Upper lobe of left lung (tissue), 6 donors: ENCODE measurements around the gene OTOS. TPM values are rescaled to one million over a fixed set of nuclear protein-coding genes. Genes with fewer than 3 reads are reported as not detected.

Experiments
- ATAC-seq, 2 donors: fragments of 200-7000 bp; cut with Tn5 transposase; one replicate each; pipeline ENCODE4 v1.9.1; 2022; ENCODE audit warnings: mild to moderate bottlenecking in 2 of 2, moderate library complexity in 2 of 2; ENCODE audit not compliant: low FRiP score in 2 of 2
- DNase-seq, 2 donors: peaks; one replicate each; pipeline ENCODE4 v3.0.0-alpha.2; 2019 to 2020
- H3K27ac ChIP-seq, 4 donors: fragments of 200-600 bp; sonication (generic); one replicate each; pipeline ENCODE4 v1.5.1; 2016 to 2019
- H3K27me3 ChIP-seq, 4 donors: fragments of 200-600 bp; sonication (generic); one replicate each; pipeline ENCODE4 v1.5.1; 2017 to 2019
- H3K36me3 ChIP-seq, 4 donors: fragments of 200-600 bp; sonication (generic); one replicate each; pipeline ENCODE4 v1.5.1; 2016 to 2019
- H3K4me1 ChIP-seq, 4 donors: fragments of 200-600 bp; sonication (generic); one replicate each; pipeline ENCODE4 v1.5.1; 2018 to 2019
- H3K4me3 ChIP-seq, 4 donors: fragments of 200-600 bp; sonication (generic); one replicate each; pipeline ENCODE4 v1.5.1; 2017 to 2019; ENCODE audit warnings: mild to moderate bottlenecking in 2 of 4, moderate library complexity in 1 of 4
- H3K9me3 ChIP-seq, 4 donors: fragments of 200-600 bp; sonication (generic); one replicate each; pipeline ENCODE4 v1.5.1; 2018 to 2019
- EP300 ChIP-seq, 4 donors: sonication (generic); formaldehyde crosslinking; IDR thresholded peaks; one replicate each; pipeline ENCODE4 v1.5.1; 2017; ENCODE audit warnings: antibody characterized with exemption in 4 of 4, control low read depth in 2 of 4
- POLR2A ChIP-seq, 4 donors: fragments of 450-650 bp; IDR thresholded peaks; one replicate each; pipeline ENCODE4 v1.5.1; 2016 to 2017; ENCODE audit warnings: antibody characterized with exemption in 4 of 4, mild to moderate bottlenecking in 2 of 4
- POLR2AphosphoS5 ChIP-seq, 2 donors: sonication (generic); formaldehyde crosslinking; IDR thresholded peaks; one replicate each; pipeline ENCODE4 v1.5.1; 2017; ENCODE audit warnings: antibody characterized with exemption in 2 of 2
- WGBS, 2 donors: methylation state at CpG; one replicate each; pipeline ENCODE4 v1.1.5; 2017 to 2018; 5-methylcytosine and 5-hydroxymethylcytosine counted together
- total RNA-seq, 6 donors: library from RNA; depleted of rRNA in 4 of 6; stranded (reverse); fragments of >200 nt in 4 of 6; gene quantifications; one replicate each; pipeline versions ENCODE4 v1.1.0 to v1.2.1, GENCODE V29; 2016 to 2021
- TF ChIP-seq, protein P1 (sequence below), 6 experiments: fragments of 450-650 bp in 4 of 6; fragments of 200-600 bp in 2 of 6; sonication (generic) in 2 of 6; IDR thresholded peaks; one replicate each; pipeline ENCODE4 v1.5.1; 2016 to 2019; ENCODE audit warnings: antibody characterized with exemption in 6 of 6
- donor health status: DM: no; HTN: no; CAD: no; lungs with moderate emphysema.
- donor health status: DM: no; HTN: yes; CAD: no; lungs with severe emphysema.

The OTOS gene
- total RNA-seq, 6 donors from 2014 or later = not detected

DNA sequence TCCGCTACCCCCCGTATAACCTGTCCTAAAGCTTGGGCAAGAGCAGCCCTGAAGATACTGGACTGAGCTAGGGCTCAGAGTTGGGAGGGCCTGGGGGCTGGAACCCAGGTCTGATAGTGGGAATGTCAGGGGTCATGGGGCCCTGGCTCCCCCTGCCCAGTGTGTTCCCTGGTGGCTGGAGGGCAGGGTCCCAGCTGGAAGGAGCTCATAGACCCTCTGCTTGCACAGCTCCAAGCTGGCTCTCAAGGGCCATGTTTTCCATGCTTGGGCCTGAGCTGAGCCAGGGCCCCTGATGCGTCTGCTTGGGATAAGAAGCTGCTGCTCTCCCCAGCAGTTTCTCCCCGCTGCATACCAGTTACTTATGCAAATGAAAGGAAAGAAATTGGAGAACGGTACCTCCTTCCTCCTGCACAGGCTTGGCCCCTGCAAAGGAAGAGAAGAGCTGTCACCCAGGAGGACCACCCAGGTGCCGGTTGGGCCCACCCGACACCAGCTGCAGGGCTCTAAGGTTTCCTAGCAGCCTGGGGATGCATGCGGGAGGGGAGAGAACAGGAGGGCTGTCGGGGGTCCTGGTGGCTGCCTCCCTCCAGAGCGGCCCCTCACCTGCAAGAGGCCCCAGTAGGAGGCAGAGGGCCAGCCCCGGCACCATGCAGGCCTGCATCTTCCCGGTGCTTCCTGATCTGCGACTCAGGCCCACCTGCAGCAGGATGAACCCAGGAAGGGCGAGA lies 628 bp downstream of the OTOS start:
- Histone ChIP-seq H3K36me3 (no peaks in the 10 kb centered on the region), H3K4me1 (peaks cover 12 to 23% (median 15%) of the 10 kb centered on the region in 4 donors), H3K27me3 (no peaks in the 10 kb centered on the region), H3K27ac (no peak overlapping the region), H3K9me3 (no peaks in the 10 kb centered on the region), H3K4me3 (no peak overlapping the region)
- ATAC-seq (no peak), DNase-seq (peak in 1 of 2 donors; percentile 14)
- TF ChIP-seq POLR2AphosphoS5 (IDR thresholded peaks at IDR 0.05) = no peak
- no peak for TF ChIP-seq POLR2A (IDR thresholded peaks at IDR 0.05)
- TF ChIP-seq EP300 (IDR thresholded peaks at IDR 0.05) = no peak
- TF ChIP-seq, protein P1, sequence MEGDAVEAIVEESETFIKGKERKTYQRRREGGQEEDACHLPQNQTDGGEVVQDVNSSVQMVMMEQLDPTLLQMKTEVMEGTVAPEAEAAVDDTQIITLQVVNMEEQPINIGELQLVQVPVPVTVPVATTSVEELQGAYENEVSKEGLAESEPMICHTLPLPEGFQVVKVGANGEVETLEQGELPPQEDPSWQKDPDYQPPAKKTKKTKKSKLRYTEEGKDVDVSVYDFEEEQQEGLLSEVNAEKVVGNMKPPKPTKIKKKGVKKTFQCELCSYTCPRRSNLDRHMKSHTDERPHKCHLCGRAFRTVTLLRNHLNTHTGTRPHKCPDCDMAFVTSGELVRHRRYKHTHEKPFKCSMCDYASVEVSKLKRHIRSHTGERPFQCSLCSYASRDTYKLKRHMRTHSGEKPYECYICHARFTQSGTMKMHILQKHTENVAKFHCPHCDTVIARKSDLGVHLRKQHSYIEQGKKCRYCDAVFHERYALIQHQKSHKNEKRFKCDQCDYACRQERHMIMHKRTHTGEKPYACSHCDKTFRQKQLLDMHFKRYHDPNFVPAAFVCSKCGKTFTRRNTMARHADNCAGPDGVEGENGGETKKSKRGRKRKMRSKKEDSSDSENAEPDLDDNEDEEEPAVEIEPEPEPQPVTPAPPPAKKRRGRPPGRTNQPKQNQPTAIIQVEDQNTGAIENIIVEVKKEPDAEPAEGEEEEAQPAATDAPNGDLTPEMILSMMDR (IDR thresholded peaks at IDR 0.05) = no peak
- WGBS, 2 donors = 62 to 89% methylated on average over 5 to 14 of the region's 14 CpGs

GRCh38 chr2:240139011-240139441 lies 1.4 kb downstream of the OTOS start:
- no peaks in the 10 kb centered on the region for H3K36me3 ChIP-seq
- H3K27ac ChIP-seq = no peak overlapping the region
- H3K4me1 ChIP-seq = peaks cover 15 to 31% (median 16%) of the 10 kb centered on the region in 4 donors
- no peak overlapping the region for H3K4me3 ChIP-seq
- DNase-seq (peak in 1 of 2 donors; percentile 16), ATAC-seq (no peak)
- WGBS, 2 donors = 83 to 90% methylated on average over 15 of the region's 15 CpGs
- TF ChIP-seq POLR2AphosphoS5 (IDR thresholded peaks at IDR 0.05) = no peak
- no peak for TF ChIP-seq POLR2A (IDR thresholded peaks at IDR 0.05)
- TF ChIP-seq EP300 (IDR thresholded peaks at IDR 0.05) = no peak
- TF ChIP-seq, protein P1 (IDR thresholded peaks at IDR 0.05) = no peak
- no peaks in the 10 kb centered on the region for H3K9me3 ChIP-seq
- no peaks in the 10 kb centered on the region for H3K27me3 ChIP-seq

DNA sequence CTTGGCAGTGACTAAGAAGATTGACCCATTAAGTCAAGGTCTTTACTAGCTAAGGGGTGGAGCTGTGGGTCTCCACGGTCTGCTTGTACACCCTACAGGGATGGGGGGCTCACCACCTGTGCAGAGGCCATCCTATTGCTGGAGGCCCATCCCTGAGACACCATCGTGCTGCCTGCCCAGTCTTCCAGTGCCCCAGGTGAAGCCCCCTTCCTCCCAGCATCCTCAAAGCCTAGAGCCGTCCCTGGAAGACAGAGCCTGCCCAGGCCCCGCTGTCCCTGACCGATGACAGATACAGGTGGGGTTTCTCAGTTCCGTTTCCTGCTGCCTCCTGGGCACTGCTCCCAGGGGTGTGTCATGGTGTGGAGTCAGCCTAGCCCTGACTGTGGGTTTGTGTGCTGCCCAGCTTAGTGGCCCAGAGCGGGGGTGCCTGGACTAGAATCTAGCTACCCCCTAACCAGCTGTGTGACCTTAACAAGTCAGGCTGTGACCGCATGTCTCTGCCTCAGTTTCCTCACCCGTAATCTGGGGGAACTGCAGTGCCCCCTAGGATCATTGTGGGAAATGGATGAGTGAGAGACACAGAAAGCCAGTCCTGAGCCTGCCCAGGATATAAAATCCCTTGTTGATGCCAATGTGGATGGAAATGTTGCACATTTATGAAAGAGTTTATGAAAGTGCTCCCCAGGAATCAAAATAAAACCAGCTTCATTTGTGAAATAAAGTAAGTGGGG lies 2.0 kb downstream of the OTOS start:
- 85 to 90% methylated on average over 4 to 8 of the region's 9 CpGs for WGBS, 2 donors
- Histone ChIP-seq H3K9me3 (no peaks in the 10 kb centered on the region), H3K27me3 (no peaks in the 10 kb centered on the region), H3K4me3 (no peak overlapping the region), H3K27ac (no peak overlapping the region), H3K36me3 (peaks cover 0 to 3% (median 1%) of the 10 kb centered on the region in 4 donors), H3K4me1 (peaks cover 11 to 26% (median 15%) of the 10 kb centered on the region in 4 donors)
- TF ChIP-seq POLR2AphosphoS5 (IDR thresholded peaks at IDR 0.05) (no peak), POLR2A (IDR thresholded peaks at IDR 0.05) (no peak), EP300 (IDR thresholded peaks at IDR 0.05) (no peak)
- TF ChIP-seq, protein P1 (IDR thresholded peaks at IDR 0.05) = no peak
- DNase-seq (peak in 1 of 2 donors; percentile 18), ATAC-seq (no peak)

- Histone ChIP-seq H3K36me3 (peaks cover 2 to 10% (median 6%) of the 10 kb centered on the region in 4 donors), H3K4me3 (no peak overlapping the region), H3K27me3 (no peaks in the 10 kb centered on the region), H3K9me3 (no peaks in the 10 kb centered on the region), H3K4me1 (peaks cover 11 to 26% (median 15%) of the 10 kb centered on the region in 4 donors), H3K27ac (no peak overlapping the region)
- no peak for ATAC-seq
- DNase-seq = peak; percentile 18 to 77
- 92 to 93% methylated on average over 19 of the region's 19 CpGs for WGBS, 2 donors
- TF ChIP-seq, protein P1 (IDR thresholded peaks at IDR 0.05) = no peak
- no peak for TF ChIP-seq POLR2AphosphoS5 (IDR thresholded peaks at IDR 0.05)
- no peak for TF ChIP-seq EP300 (IDR thresholded peaks at IDR 0.05)
- no peak for TF ChIP-seq POLR2A (IDR thresholded peaks at IDR 0.05)
These were observed 2.7 kb downstream of the OTOS start for GRCh38 chr2:240137596-240138253.
